BLaER1 (cell line): Measurements from ENCODE around the gene HOPX.
"Not testable (repeated sequence)": the region's sequence is repeated elsewhere in the genome, so short reads cannot be mapped to it uniquely, and the experiment has no call there.

Experiments
- H3K27ac ChIP-seq: shearing (Covaris generic); formaldehyde crosslinking; 2 replicates; pipeline ENCODE4 v1.8.1; 2022
- H3K27me3 ChIP-seq: shearing (Covaris generic); formaldehyde crosslinking; 2 replicates; pipeline ENCODE4 v1.8.1; 2022
- H3K36me3 ChIP-seq: shearing (Covaris generic); formaldehyde crosslinking; 2 replicates; pipeline ENCODE4 v1.8.1; 2022
- H3K4me1 ChIP-seq: shearing (Covaris generic); formaldehyde crosslinking; 2 replicates; pipeline ENCODE4 v1.8.1; 2022
- H3K4me2 ChIP-seq: shearing (Covaris generic); formaldehyde crosslinking; 2 replicates; pipeline ENCODE4 v1.8.1; 2022
- H3K4me3 ChIP-seq: shearing (Covaris generic); formaldehyde crosslinking; 2 replicates; pipeline ENCODE4 v1.8.1; 2022
- H3K9ac ChIP-seq: shearing (Covaris generic); formaldehyde crosslinking; 2 replicates; pipeline ENCODE4 v1.8.1; 2022
- H3K9me3 ChIP-seq: shearing (Covaris generic); formaldehyde crosslinking; 2 replicates; pipeline ENCODE4 v1.8.1; 2022
- H4K20me1 ChIP-seq: shearing (Covaris generic); formaldehyde crosslinking; 2 replicates; pipeline ENCODE4 v1.8.1; 2022
- Cebpa-rat ChIP-seq: shearing (Covaris generic); IDR thresholded peaks from 2 replicates; pipeline ENCODE4 v1.8.1; 2022

HOPX gene

DNA sequence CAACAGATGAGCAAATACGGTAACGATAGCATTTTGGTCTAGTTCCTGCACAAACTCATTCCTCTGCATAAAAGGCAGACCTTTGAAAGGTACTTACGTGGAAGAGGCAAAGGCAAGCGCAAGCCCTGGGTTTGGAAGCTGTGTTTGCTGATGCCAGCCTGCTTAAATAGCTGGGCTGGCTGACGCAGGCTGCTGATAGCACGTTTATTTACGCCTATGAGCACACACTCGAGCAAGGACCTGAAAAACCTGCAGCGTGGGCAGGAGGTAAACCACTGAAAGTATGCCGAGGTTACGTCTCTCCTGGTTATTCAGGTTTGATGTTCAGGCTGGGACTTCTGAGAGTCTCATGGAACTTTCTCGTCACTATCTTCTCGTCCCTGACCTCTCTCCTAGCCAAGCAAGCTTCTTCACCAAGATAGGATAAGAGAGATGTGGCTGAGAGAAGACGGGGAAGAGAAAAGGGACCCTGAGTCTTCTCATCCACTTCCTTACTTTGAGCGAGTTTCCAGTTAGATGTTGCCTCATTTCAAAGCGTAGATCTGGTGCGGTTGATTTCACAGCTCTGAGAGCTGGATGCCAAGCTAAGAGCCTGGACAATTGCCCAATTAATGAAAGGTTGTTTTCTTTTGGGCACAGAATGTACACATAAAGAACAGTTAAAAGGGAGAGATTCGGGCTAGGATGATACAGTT, at the start of gene HOPX:
Gene HOPX, minus strand, starts transcription at position 139 of the 695 bp plus-strand sequence. CDS start 23,480 bp downstream, outside the sequence.
- TF ChIP-seq Cebpa-rat = no peak
- H3K4me3 ChIP-seq = no peak within 1 kb of the TSS
- H3K9ac ChIP-seq = no peak within 1 kb of the TSS
- H4K20me1 ChIP-seq = no peaks in the 10 kb centered on the region
- no peaks in the 10 kb centered on the region for H3K36me3 ChIP-seq
- H3K27me3 ChIP-seq = no peaks in the 10 kb centered on the region
- no peak within 1 kb of the TSS for H3K4me2 ChIP-seq
- no peaks in the 10 kb centered on the region for H3K4me1 ChIP-seq
- H3K27ac ChIP-seq = no peak within 1 kb of the TSS
- no peaks in the 10 kb centered on the region for H3K9me3 ChIP-seq

DNA sequence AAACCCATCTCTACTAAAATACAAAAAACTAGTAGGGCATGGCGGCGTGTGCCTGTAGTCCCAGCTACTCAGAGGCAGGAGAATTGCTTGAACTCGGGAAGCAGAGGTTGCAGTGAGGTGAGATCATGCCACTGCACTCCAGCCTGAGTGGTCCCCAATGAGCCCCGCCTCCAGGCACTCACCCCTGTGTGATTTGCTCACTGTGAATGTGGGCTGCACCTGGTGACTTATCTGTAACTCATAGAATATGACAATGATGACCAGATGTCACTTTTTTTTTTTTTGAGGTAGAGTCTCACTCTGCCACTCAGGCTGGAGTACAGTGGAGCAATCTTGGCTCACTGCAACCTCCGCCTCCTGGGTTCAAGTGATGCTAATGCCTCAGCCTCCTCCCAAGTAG, 49.0 kb upstream of the HOPX start:
- no peaks in the 10 kb centered on the region for H3K4me1 ChIP-seq
- no peaks in the 10 kb centered on the region for H3K27me3 ChIP-seq
- H3K4me3 ChIP-seq = no peak overlapping the region
- no peak overlapping the region for H3K4me2 ChIP-seq
- H3K9ac ChIP-seq = no peak overlapping the region
- peaks cover 2% of the 10 kb centered on the region; the same call in 1 of the 2 replicates for H3K9me3 ChIP-seq
- no peak for TF ChIP-seq Cebpa-rat
- H4K20me1 ChIP-seq = no peaks in the 10 kb centered on the region
- H3K27ac ChIP-seq = no peak overlapping the region
- no peaks in the 10 kb centered on the region for H3K36me3 ChIP-seq

GRCh38 chr4:56728512-56728911, 47.4 kb upstream of the HOPX start:
- H4K20me1 ChIP-seq = no peaks in the 10 kb centered on the region
- no peak overlapping the region for H3K9ac ChIP-seq
- H3K27me3 ChIP-seq = no peaks in the 10 kb centered on the region
- H3K4me1 ChIP-seq = no peaks in the 10 kb centered on the region
- no peak overlapping the region for H3K4me2 ChIP-seq
- no peak overlapping the region for H3K4me3 ChIP-seq
- no peak for TF ChIP-seq Cebpa-rat
- no peaks in the 10 kb centered on the region for H3K9me3 ChIP-seq
- no peak overlapping the region for H3K27ac ChIP-seq
- H3K36me3 ChIP-seq = no peaks in the 10 kb centered on the region

DNA sequence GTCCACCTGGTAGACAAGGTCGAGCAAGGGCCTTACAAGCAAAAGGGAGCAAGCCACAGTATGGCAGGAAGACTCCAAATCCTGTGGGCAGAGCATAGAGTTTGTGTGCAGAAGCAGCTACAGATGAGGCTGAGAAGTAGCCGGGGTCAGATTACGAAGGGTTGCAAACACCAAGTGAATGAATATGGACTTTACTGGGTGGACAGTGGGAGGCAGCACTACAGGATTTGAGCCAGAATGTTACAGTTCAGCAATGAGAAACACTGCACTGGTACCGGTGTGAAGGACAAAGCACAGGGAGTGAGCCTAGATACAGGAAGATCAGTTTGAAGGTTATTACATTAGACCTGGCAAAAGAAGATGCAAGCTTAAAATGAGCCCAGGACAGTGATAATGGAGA, 46.1 kb upstream of the HOPX start:
- Histone ChIP-seq H3K9ac (no peak overlapping the region), H3K27me3 (no peaks in the 10 kb centered on the region), H3K4me3 (no peak overlapping the region), H3K36me3 (no peaks in the 10 kb centered on the region), H3K27ac (no peak overlapping the region), H3K4me1 (no peaks in the 10 kb centered on the region), H3K4me2 (no peak overlapping the region), H3K9me3 (no peaks in the 10 kb centered on the region), H4K20me1 (no peaks in the 10 kb centered on the region)
- no peak for TF ChIP-seq Cebpa-rat

DNA sequence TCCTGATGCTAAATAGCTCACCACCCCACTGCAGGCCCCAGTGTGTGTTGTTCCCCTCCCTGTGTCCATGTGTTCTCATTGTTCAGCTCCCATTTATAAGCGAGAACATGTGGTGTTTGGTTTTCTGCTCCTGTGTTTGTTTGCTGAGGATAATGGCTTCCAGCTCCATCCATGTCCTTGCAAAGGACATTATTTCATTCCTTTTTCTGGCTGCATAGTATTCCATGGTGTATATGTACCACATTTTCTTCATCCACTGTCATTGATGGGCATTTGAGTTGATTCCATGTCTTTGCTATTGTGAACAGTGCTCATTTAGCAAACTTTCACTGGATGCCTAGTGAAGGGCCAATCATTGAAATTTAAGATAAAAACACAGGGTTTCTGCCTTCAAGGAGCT, 45.5 kb upstream of the HOPX start:
- not testable (repeated sequence) for H3K9me3 ChIP-seq, H3K4me1 ChIP-seq

DNA sequence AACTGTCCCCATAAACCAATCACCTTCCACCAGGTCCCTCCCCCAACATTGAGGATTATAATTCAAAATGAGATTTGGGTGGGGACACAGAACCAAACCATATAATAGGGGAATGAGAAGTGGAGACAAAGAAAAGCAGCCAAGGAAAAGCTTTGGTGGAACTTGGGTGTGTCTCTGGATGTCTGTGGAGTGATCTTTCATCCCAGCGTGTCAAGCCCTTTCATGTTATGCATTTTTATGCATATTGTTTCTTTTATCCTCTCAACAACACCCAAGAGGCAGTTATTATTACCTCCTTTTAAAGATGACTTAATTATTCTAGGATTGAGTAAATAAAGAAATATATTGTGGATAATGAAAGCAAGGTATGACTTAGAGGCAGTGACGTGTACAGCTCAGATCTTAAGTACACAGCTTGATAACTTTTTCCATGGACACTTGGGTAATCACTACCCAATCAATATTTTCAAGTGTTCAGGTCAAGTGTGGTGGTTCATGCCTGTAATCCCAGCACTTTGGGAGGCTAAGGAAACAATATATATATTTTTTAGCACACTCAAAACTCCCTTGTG, 42.6 kb upstream of the HOPX start:
- Histone ChIP-seq H3K27me3 (no peaks in the 10 kb centered on the region), H3K36me3 (no peaks in the 10 kb centered on the region), H3K4me3 (no peak overlapping the region), H3K9ac (no peak overlapping the region), H4K20me1 (no peaks in the 10 kb centered on the region), H3K9me3 (no peaks in the 10 kb centered on the region), H3K4me2 (no peak overlapping the region), H3K27ac (no peak overlapping the region), H3K4me1 (no peaks in the 10 kb centered on the region)
- TF ChIP-seq Cebpa-rat = no peak

More for the DNA sequence above, 45.5 kb upstream of the HOPX start:
- not testable (repeated sequence) for H3K36me3 ChIP-seq, H3K9ac ChIP-seq, H4K20me1 ChIP-seq, H3K27me3 ChIP-seq, H3K4me3 ChIP-seq, H3K27ac ChIP-seq, H3K4me2 ChIP-seq

GRCh38 chr4:56723201-56723605, 42.1 kb upstream of the HOPX start:
- Histone ChIP-seq H3K9me3 (no peaks in the 10 kb centered on the region), H3K4me2 (no peak overlapping the region), H3K9ac (no peak overlapping the region), H3K4me1 (no peaks in the 10 kb centered on the region), H3K27ac (no peak overlapping the region), H3K4me3 (no peak overlapping the region), H4K20me1 (no peaks in the 10 kb centered on the region), H3K36me3 (no peaks in the 10 kb centered on the region), H3K27me3 (no peaks in the 10 kb centered on the region)
- no peak for TF ChIP-seq Cebpa-rat

- no peak for TF ChIP-seq Cebpa-rat
- H4K20me1 ChIP-seq = no peaks in the 10 kb centered on the region
- H3K27me3 ChIP-seq = no peaks in the 10 kb centered on the region
- H3K9me3 ChIP-seq = peaks cover 17% of the 10 kb centered on the region
- H3K27ac ChIP-seq = no peak overlapping the region
- H3K9ac ChIP-seq = no peak overlapping the region
- no peak overlapping the region for H3K4me3 ChIP-seq
- H3K4me1 ChIP-seq = no peaks in the 10 kb centered on the region
- H3K4me2 ChIP-seq = no peak overlapping the region
- H3K36me3 ChIP-seq = peaks cover 3% of the 10 kb centered on the region; the same call in 1 of the 2 replicates
These were observed 27.1 kb upstream of the HOPX start for GRCh38 chr4:56708146-56708545.

DNA sequence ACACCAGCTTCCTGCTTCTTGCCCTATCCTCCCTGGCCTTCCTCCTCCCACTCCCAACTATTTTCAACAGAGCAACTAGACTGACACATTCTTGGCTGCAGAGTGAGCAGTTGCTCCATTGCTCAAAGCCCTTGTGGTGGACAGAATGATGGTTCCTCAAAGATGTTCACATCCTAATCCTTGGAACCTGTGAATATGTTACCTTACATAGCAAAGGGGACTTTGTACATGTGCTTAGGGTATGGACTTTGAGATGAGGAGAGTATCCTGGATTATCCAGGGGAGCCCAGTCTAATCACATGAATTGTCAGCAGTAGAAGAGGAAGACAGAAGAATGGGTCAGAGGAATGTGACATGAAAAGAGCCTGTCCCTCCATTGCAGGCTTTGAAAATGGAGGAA, 24.9 kb upstream of the HOPX start:
- TF ChIP-seq Cebpa-rat = no peak
- no peak overlapping the region for H3K9ac ChIP-seq
- H3K36me3 ChIP-seq = no peaks in the 10 kb centered on the region
- no peak overlapping the region for H3K4me2 ChIP-seq
- H3K4me1 ChIP-seq = peaks cover 14% of the 10 kb centered on the region
- no peak overlapping the region for H3K4me3 ChIP-seq
- H3K27me3 ChIP-seq = no peaks in the 10 kb centered on the region
- no peaks in the 10 kb centered on the region for H4K20me1 ChIP-seq
- peaks cover 3% of the 10 kb centered on the region for H3K9me3 ChIP-seq
- no peak overlapping the region for H3K27ac ChIP-seq

- H3K36me3 ChIP-seq = no peaks in the 10 kb centered on the region
- no peaks in the 10 kb centered on the region for H4K20me1 ChIP-seq
- no peaks in the 10 kb centered on the region for H3K27me3 ChIP-seq
- peaks cover 15% of the 10 kb centered on the region for H3K4me1 ChIP-seq
- no peak overlapping the region for H3K4me3 ChIP-seq
- H3K27ac ChIP-seq = no peak overlapping the region
- no peak for TF ChIP-seq Cebpa-rat
- no peaks in the 10 kb centered on the region for H3K9me3 ChIP-seq
- H3K4me2 ChIP-seq = no peak overlapping the region
- no peak overlapping the region for H3K9ac ChIP-seq
These were observed 24.2 kb upstream of the HOPX start for GRCh38 chr4:56705334-56705733.
